Lower lobe of right lung (tissue), 2 donors: Measurements from ENCODE around the gene WBP2. TPM values are rescaled to one million over a fixed set of nuclear protein-coding genes. Genes with fewer than 3 reads are reported as not detected.

ENCODE experiments used
- ATAC-seq, 2 donors: fragments of 200-7000 bp; cut with Tn5 transposase; one replicate each; pipeline ENCODE4 v1.9.1; 2020 to 2022; ENCODE audit warnings: mild to moderate bottlenecking in 2 of 2, moderate library complexity in 2 of 2
- DNase-seq: peaks from one replicate; pipeline ENCODE4 v3.0.0-alpha.2; 2020
- H3K27ac ChIP-seq: fragments of 200-600 bp; one replicate; pipeline ENCODE4 v1.8.0; 2022
- H3K27me3 ChIP-seq: fragments of 200-600 bp; one replicate; pipeline ENCODE4 v1.8.0; 2022; ENCODE audit warnings: low read depth
- H3K36me3 ChIP-seq: fragments of 200-600 bp; one replicate; pipeline ENCODE4 v1.8.0; 2022; ENCODE audit warnings: mild to moderate bottlenecking
- H3K4me1 ChIP-seq: fragments of 200-600 bp; one replicate; pipeline ENCODE4 v1.8.0; 2022
- H3K4me3 ChIP-seq: fragments of 200-600 bp; one replicate; pipeline ENCODE4 v1.8.0; 2022; ENCODE audit warnings: mild to moderate bottlenecking
- H3K9me3 ChIP-seq: fragments of 200-600 bp; one replicate; pipeline ENCODE4 v1.8.0; 2022
- CTCF ChIP-seq: fragments of 200-600 bp; IDR thresholded peaks from one replicate; pipeline ENCODE4 v1.8.0; 2022; ENCODE audit warnings: antibody characterized with exemption, mild to moderate bottlenecking
- intact Hi-C: fragments of 100-400 bp; cut with DNase I; formaldehyde crosslinking; loops from one replicate; pipeline ENCODE4 v1.11.0; 2022
- total RNA-seq: library from RNA; stranded (reverse); fragmentation: NEBNext Ultra II Directional; extraction: Animal tissue kit (Norgen Biotek cat#: 25700); gene quantifications from one replicate; pipeline ENCODE4 v1.2.1, GENCODE V29; 2021
- donor health status: DM: no; HTN: yes; CAD: no; lungs with severe emphysema.

The WBP2 gene
- total RNA-seq, 1 donor from 2014 or later = 145 TPM

DNA sequence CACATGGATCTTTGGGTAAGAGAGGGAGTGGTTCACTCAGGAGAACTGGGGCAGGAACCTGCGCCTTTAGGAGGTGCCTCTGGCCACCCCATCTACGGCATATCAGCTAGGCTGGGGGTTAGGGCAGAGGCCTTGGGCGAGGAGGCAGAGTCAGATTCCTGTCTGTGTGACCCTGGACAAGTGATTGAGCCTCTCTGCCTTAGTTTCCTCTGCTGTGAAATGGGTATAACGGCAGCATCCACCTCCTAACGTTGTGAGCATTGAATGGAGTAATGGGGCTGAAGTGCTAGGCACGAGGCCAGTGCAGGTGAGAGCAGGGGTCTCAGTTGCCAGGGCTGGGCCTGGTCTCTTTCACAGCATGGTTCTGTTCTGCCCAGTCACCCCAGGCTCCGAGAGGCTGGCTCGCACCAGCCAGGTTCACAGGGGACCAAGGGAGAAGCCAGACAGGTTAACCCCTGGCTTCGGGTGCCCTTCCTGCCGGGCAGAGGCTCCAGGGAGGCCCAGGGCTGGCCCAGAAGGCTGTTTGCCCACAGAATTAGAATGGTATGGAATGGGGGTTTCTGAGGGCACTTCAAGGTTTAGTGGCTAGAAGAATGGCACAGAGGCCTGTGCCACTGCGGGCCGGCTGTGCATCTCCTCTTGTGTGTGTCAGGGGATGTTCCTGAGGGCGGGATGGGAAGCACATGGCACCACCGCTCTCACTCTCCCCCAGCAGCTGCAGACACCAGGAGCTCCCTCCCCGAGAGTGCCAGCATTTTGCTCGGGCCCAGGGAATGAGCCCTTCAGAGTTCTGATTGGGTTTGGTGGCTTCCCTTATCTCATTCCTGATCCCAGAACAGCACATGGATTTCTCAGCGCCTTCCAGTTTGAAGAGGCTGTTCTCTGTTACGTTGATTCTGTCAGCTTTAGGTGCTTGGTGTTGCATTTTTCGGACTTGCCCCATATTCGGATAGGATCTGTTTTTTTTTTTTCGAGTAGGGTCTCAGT, 34.7 kb downstream of the WBP2 start:
- Histone ChIP-seq H3K4me3 (no peak overlapping the region), H3K4me1 (no peaks in the 10 kb centered on the region), H3K27ac (no peak overlapping the region), H3K9me3 (no peaks in the 10 kb centered on the region), H3K27me3 (no peaks in the 10 kb centered on the region), H3K36me3 (peaks cover 99% of the 10 kb centered on the region)
- intact Hi-C loops = no loop called here
- TF ChIP-seq CTCF = no peak
- no peak for ATAC-seq
- DNase-seq = no peak

GRCh38 chr17:75819678-75820077, 35.5 kb downstream of the WBP2 start:
- TF ChIP-seq CTCF = no peak
- Histone ChIP-seq H3K36me3 (peaks cover 100% of the 10 kb centered on the region), H3K4me3 (no peak overlapping the region), H3K27me3 (no peaks in the 10 kb centered on the region), H3K27ac (no peak overlapping the region), H3K4me1 (no peaks in the 10 kb centered on the region), H3K9me3 (no peaks in the 10 kb centered on the region)
- intact Hi-C loops = no loop called here
- ATAC-seq = no peak
- no peak for DNase-seq

DNA sequence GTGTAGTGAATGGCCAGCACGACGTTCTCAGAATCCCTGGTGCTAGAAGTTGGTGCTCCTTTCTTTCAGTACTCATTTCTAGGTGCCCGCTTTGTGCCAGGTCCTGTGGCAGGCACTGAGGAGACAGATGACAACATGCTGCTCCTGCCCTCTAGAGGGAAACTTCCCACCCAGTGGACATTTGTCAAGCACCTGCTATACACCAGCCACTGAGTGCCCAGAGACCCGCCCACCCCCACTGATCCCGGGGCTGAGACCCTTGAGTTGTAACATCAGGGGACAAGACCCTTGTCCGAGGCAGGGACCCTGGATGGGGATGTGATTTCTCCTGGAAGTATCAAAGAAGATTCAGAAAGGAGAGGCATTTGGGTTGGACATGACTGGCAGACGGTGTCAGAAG, 36.0 kb downstream of the WBP2 start:
- no peaks in the 10 kb centered on the region for H3K27me3 ChIP-seq
- H3K4me1 ChIP-seq = no peaks in the 10 kb centered on the region
- TF ChIP-seq CTCF = no peak
- no peak overlapping the region for H3K27ac ChIP-seq
- no peak for ATAC-seq
- H3K9me3 ChIP-seq = no peaks in the 10 kb centered on the region
- intact Hi-C loops = no loop called here
- H3K4me3 ChIP-seq = no peak overlapping the region
- DNase-seq = no peak
- peaks cover 100% of the 10 kb centered on the region for H3K36me3 ChIP-seq

DNA sequence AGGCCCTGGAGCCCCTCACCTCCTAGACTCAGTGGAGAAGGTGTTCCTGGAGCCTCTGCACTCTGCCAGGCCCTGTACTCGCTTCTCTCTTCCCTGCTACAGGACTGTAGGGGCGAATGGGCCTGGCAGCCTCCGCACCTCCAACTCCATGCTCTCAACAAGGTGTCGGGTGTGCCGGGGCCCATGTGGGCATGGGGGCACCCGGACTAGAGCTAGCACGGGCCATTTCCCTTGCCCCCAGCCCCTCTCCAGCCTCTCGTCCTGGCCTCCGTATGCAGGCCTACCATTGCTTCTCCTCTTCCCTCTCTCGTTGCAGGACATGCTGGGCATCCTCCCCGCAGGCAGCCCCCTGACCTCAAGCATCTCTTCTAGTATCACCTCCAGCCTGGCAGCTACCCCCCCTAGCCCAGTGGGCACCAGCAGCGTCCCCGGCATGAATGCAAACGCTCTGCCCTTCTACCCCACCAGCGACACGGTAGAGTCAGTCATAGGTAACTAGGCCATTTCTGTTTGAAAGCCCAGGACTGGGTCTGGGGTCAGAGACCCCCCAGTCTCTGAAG, 36.7 kb downstream of the WBP2 start:
- H3K9me3 ChIP-seq = no peaks in the 10 kb centered on the region
- H3K36me3 ChIP-seq = peaks cover 100% of the 10 kb centered on the region
- no peaks in the 10 kb centered on the region for H3K27me3 ChIP-seq
- no peak for ATAC-seq
- DNase-seq = no peak
- intact Hi-C loops = no loop called here
- H3K4me1 ChIP-seq = no peaks in the 10 kb centered on the region
- no peak for TF ChIP-seq CTCF
- H3K4me3 ChIP-seq = no peak overlapping the region
- no peak overlapping the region for H3K27ac ChIP-seq

- TF ChIP-seq CTCF = no peak
- Histone ChIP-seq H3K4me1 (no peaks in the 10 kb centered on the region), H3K27ac (no peak overlapping the region), H3K9me3 (no peaks in the 10 kb centered on the region), H3K27me3 (no peaks in the 10 kb centered on the region), H3K36me3 (peaks cover 100% of the 10 kb centered on the region), H3K4me3 (no peak overlapping the region)
- ATAC-seq (no peak), DNase-seq (no peak)
- intact Hi-C loops = no loop called here
Observed at GRCh38 chr17:75817571-75817970, 37.6 kb downstream of the WBP2 start.
